Endothelial cell of umbilical vein (primary cell): Measurements from ENCODE around the gene CDK7. TPM values are rescaled to one million over a fixed set of nuclear protein-coding genes. Genes with fewer than 3 reads are reported as not detected.
A peak's percentile ranks its signal among the peaks of the same experiment; 100 is the strongest.

Source experiments
- BruUV-seq: library from RNA; stranded (reverse); fragments of 400-500 nt; replicated peaks from 2 replicates; lab custom pipeline; 2021; lab: Mats Ljungman, UMichigan
- CTCF ChIA-PET: fragments of 300-600, 350-600 bp; sonication (Branson Sonifier 250); formaldehyde crosslinking; loops from one replicate; lab custom pipeline; 2021; ENCODE audit warnings: antibody characterized with exemption, inconsistent platforms; lab: Charles Lee
- POLR2A ChIA-PET: fragments of 300-600, 350-600 bp; sonication (Branson Sonifier 250); formaldehyde crosslinking; loops from one replicate; lab custom pipeline; 2021; ENCODE audit warnings: antibody characterized with exemption, inconsistent platforms; lab: Charles Lee
- DNase-seq: peaks from one replicate; pipeline ENCODE4 v3.0.0-alpha.2; 2011; ENCODE audit warnings: low read depth, low spot score
- FAIRE-seq: peaks from 2 replicates; lab custom pipeline; 2011; peaks lifted over from hg19 to GRCh38; lab: Jason Lieb, UNC
- H2AFZ ChIP-seq: 2 replicates; pipeline ENCODE4 v1.6.0; 2012; ENCODE audit warnings: low read depth, low read length, control low read depth, inconsistent platforms
- H3K27ac ChIP-seq: 2 replicates; pipeline ENCODE4 v1.5.1; 2011; ENCODE audit warnings: low read depth, mild to moderate bottlenecking, control low read depth, low read length, moderate library complexity; ENCODE audit not compliant: insufficient read depth
- H3K27me3 ChIP-seq, 2 experiments: 2 replicates each; pipeline versions ENCODE4 v1.6.0 to v1.6.1; 2011; ENCODE audit warnings: low read length in 2 of 2, mixed read lengths in 1 of 2; ENCODE audit not compliant: control insufficient read depth in 2 of 2, insufficient read depth in 2 of 2
- H3K36me3 ChIP-seq, 2 experiments: 2 replicates in 1 of 2; 3 replicates in 1 of 2; pipeline ENCODE4 v1.5.1; 2011; ENCODE audit warnings: low read length in 2 of 2, mild to moderate bottlenecking in 1 of 2, moderate library complexity in 1 of 2; ENCODE audit not compliant: control insufficient read depth in 2 of 2, insufficient read depth in 2 of 2; ENCODE audit errors: extremely low read depth in 1 of 2
- H3K4me1 ChIP-seq: 3 replicates; pipeline ENCODE4 v1.5.1; 2011; ENCODE audit warnings: mild to moderate bottlenecking, low read length; ENCODE audit not compliant: control insufficient read depth, insufficient read depth; ENCODE audit errors: extremely low read depth
- H3K4me2 ChIP-seq: 2 replicates; pipeline ENCODE4 v1.6.1; 2011; ENCODE audit warnings: low read length, control low read depth, mixed read lengths; ENCODE audit not compliant: insufficient read depth
- H3K4me3 ChIP-seq, 3 experiments: fragments of 200-600 bp in 1 of 3; sonication (generic), shearing (Covaris generic) in 1 of 3; replicated peaks in 1 of 3; 2 replicates each; pipeline ENCODE4 v1.5.1; 2011 to 2016; ENCODE audit warnings: control low read depth in 3 of 3, low read length in 3 of 3, mild to moderate bottlenecking in 2 of 3, inconsistent platforms in 1 of 3, low read depth in 1 of 3, moderate library complexity in 1 of 3; ENCODE audit not compliant: insufficient read depth in 1 of 3
- H3K79me2 ChIP-seq: 2 replicates; pipeline ENCODE4 v1.6.0; 2012; ENCODE audit warnings: low read length, inconsistent platforms; ENCODE audit not compliant: control insufficient read depth, insufficient read depth
- H3K9ac ChIP-seq: replicated peaks from 2 replicates; pipeline ENCODE3; 2011; ENCODE audit warnings: low read length, control low read depth; ENCODE audit not compliant: insufficient read depth; ENCODE audit errors: extremely low read depth
- H3K9me1 ChIP-seq: replicated peaks from 3 replicates; pipeline ENCODE4 v1.6.0; 2011; ENCODE audit warnings: mild to moderate bottlenecking, low read length; ENCODE audit not compliant: control insufficient read depth, insufficient read depth; ENCODE audit errors: extremely low read depth
- H3K9me3 ChIP-seq: replicated peaks from 2 replicates; pipeline ENCODE4 v1.5.1; 2012; ENCODE audit warnings: low read length, inconsistent platforms; ENCODE audit not compliant: control insufficient read depth, insufficient read depth
- H4K20me1 ChIP-seq: replicated peaks from 2 replicates; pipeline ENCODE3; 2011; ENCODE audit warnings: mild to moderate bottlenecking, low read length; ENCODE audit not compliant: control insufficient read depth, insufficient read depth; ENCODE audit errors: extremely low read depth
- EZH2 ChIP-seq: IDR thresholded peaks from 2 replicates; pipeline ENCODE4 v1.6.1; 2012; ENCODE audit warnings: borderline replicate concordance, low read depth, mild to moderate bottlenecking, moderate library complexity, low read length, inconsistent platforms; ENCODE audit not compliant: severe bottlenecking
- FOS ChIP-seq: IDR thresholded peaks from 2 replicates; pipeline ENCODE4 v1.6.1; 2011; ENCODE audit warnings: mild to moderate bottlenecking, low read length, moderate library complexity, borderline replicate concordance; ENCODE audit not compliant: insufficient read depth
- GATA2 ChIP-seq: IDR thresholded peaks from 2 replicates; pipeline ENCODE4 v1.7.0; 2011; ENCODE audit warnings: low read depth, mild to moderate bottlenecking, moderate library complexity, mixed read lengths, low read length; ENCODE audit not compliant: insufficient read length, insufficient read depth
- JUN ChIP-seq: IDR thresholded peaks from 2 replicates; pipeline ENCODE4 v1.6.1; 2011; ENCODE audit warnings: borderline replicate concordance, low read depth; ENCODE audit not compliant: insufficient read length, insufficient read depth
- MYC ChIP-seq: IDR thresholded peaks from one replicate; pipeline ENCODE4 v1.6.1; 2011; ENCODE audit warnings: mild to moderate bottlenecking, low read depth, low read length
- POLR2A ChIP-seq: IDR thresholded peaks from 2 replicates; pipeline ENCODE4 v1.6.1; 2012; ENCODE audit warnings: low read depth, mild to moderate bottlenecking, control low read depth, low read length
- POLR2AphosphoS5 ChIP-seq: IDR thresholded peaks from 2 replicates; pipeline ENCODE4 v1.6.1; 2012; ENCODE audit warnings: low read depth, mild to moderate bottlenecking, control low read depth, low read length, moderate library complexity; ENCODE audit not compliant: insufficient read depth
- dilution Hi-C: fragments of 300-500 bp; cut with MboI; formaldehyde crosslinking; loops from one replicate; pipeline ENCODE4 v1.15.0; 2019; ENCODE audit warnings: low sequenced_read_pairs; ENCODE audit not compliant: extremely low pct_ligation_motif_present
- intact Hi-C: fragments of 100-400 bp; cut with micrococcal nuclease; formaldehyde crosslinking; loops from one replicate; pipeline ENCODE4 v1.10.0; 2022
- polyA plus RNA-seq, 4 experiments: library from polyadenylated mRNA; depleted of rRNA in 3 of 4; stranded (reverse) in 3 of 4; unstranded in 1 of 4; fragments of >200 nt; gene quantifications; 2 replicates each; pipeline versions ENCODE4 v1.2.1 to v1.2.3, GENCODE V29; 2011 to 2012; ENCODE audit warnings: missing spikeins in 1 of 4
- total RNA-seq: library from RNA; stranded (reverse); gene quantifications from 2 replicates; pipeline ENCODE4 v1.2.3, GENCODE V29; 2021
- TF ChIP-seq, protein P1 (sequence below), 2 donors: IDR thresholded peaks; 1 replicate in 1 of 2; 2 replicates in 1 of 2; pipeline ENCODE4 v1.5.1; 2011; ENCODE audit warnings: low read length in 2 of 2, mild to moderate bottlenecking in 2 of 2, moderate library complexity in 2 of 2, control low read depth in 1 of 2, inconsistent platforms in 1 of 2, low read depth in 1 of 2; ENCODE audit not compliant: insufficient read depth in 1 of 2; ENCODE audit errors: extremely low read depth in 1 of 2
- TF ChIP-seq, protein P2 (sequence below): IDR thresholded peaks from 2 replicates; pipeline ENCODE4 v1.6.1; 2011; ENCODE audit not compliant: insufficient read depth, insufficient read length

CDK7 gene
- total and polyA plus RNA-seq, 2 donors (not counting 3 experiments of a cell fraction or from before 2014, with no cell fraction given), result 24.6 to 38.1 TPM

DNA sequence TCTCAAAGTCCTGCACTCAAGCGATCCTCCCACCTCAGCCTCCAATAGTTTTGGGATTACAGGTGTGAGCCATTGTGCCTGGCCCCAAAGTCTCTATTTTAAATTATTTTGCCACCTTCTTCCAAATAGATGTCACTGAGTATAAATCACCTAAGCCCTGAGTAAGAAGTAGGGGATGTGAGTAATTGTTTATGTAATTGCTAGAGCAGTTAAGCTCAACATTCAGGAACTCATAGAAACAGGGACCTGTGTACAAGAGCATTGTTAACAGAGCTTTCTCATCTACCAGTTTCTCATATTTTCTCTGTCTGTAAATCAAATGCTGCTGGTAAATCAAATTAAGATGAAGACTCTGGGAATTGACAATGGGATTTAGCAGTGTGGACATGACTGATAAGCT is 26.3 kb downstream of the CDK7 start:
- dilution Hi-C loops, result no loop called here
- no TSS peak for BruUV-seq
- H3K27ac ChIP-seq, result peak overlapping the region; percentile 74
- H3K4me3 ChIP-seq, result no peak overlapping the region
- no peaks in the 10 kb centered on the region for H3K9me1 ChIP-seq
- no peaks in the 10 kb centered on the region for H4K20me1 ChIP-seq
- H3K4me2 ChIP-seq, result peak overlapping the region; percentile 57
- H3K4me1 ChIP-seq, result peaks cover 14% of the 10 kb centered on the region
- TF ChIP-seq GATA2 (no peak), JUN (peak; percentile 40), POLR2AphosphoS5 (no peak), EZH2 (no peak), MYC (no peak), FOS (peak; percentile 52), POLR2A (no peak)
- TF ChIP-seq, protein P1, sequence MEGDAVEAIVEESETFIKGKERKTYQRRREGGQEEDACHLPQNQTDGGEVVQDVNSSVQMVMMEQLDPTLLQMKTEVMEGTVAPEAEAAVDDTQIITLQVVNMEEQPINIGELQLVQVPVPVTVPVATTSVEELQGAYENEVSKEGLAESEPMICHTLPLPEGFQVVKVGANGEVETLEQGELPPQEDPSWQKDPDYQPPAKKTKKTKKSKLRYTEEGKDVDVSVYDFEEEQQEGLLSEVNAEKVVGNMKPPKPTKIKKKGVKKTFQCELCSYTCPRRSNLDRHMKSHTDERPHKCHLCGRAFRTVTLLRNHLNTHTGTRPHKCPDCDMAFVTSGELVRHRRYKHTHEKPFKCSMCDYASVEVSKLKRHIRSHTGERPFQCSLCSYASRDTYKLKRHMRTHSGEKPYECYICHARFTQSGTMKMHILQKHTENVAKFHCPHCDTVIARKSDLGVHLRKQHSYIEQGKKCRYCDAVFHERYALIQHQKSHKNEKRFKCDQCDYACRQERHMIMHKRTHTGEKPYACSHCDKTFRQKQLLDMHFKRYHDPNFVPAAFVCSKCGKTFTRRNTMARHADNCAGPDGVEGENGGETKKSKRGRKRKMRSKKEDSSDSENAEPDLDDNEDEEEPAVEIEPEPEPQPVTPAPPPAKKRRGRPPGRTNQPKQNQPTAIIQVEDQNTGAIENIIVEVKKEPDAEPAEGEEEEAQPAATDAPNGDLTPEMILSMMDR (IDR thresholded peaks at IDR 0.05; ENCODE audit: extremely low read depth in 1 of 2, insufficient read depth in 1 of 2, low read depth in 1 of 2, low read length in 2 of 2), result no peak
- TF ChIP-seq, protein P2, sequence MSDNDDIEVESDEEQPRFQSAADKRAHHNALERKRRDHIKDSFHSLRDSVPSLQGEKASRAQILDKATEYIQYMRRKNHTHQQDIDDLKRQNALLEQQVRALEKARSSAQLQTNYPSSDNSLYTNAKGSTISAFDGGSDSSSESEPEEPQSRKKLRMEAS, result no peak
- ChIA-PET POLR2A (interaction anchor here (0.7 kb wide), 1 partner anchor 72 kb away, joined by 3 read pairs; no protein-coding TSS in a partner anchor), CTCF (interaction anchor here (0.6 to 1.4 kb wide), 6 partner anchors 9 to 167 kb away, joined by 3 to 6 read pairs (median 4); partner anchors contain the start of gene SLC30A5)
- peak overlapping the region; percentile 14 for H2AFZ ChIP-seq
- H3K9me3 ChIP-seq, result no peaks in the 10 kb centered on the region
- intact Hi-C loops, result no loop called here
- DNase-seq (peak; percentile 85), FAIRE-seq (peak; percentile 83)
- peaks cover 4 to 14% of the 10 kb centered on the region in 2 experiments for H3K36me3 ChIP-seq
- H3K27me3 ChIP-seq, result no peaks in the 10 kb centered on the region
- peak overlapping the region; percentile 47 for H3K9ac ChIP-seq
- no peaks in the 10 kb centered on the region for H3K79me2 ChIP-seq
